Calu3 (cell line): Measurements from ENCODE around the gene ARSG. TPM values are rescaled to one million over a fixed set of nuclear protein-coding genes. Genes with fewer than 3 reads are reported as not detected.
A peak's percentile ranks its signal among the peaks of the same experiment; 100 is the strongest.

Experiments
- BruUV-seq: library from RNA; stranded (reverse); fragments of 400-500 nt; replicated peaks from 2 replicates; lab custom pipeline; 2021; lab: Mats Ljungman, UMichigan
- CTCF ChIA-PET: fragments of 300-600 bp; sonication (Branson Sonifier 250); formaldehyde crosslinking; loops from one replicate; lab custom pipeline; 2022; ENCODE audit warnings: antibody characterized with exemption; lab: Charles Lee
- DNase-seq: peaks from one replicate; pipeline ENCODE4 v3.0.0; 2022
- H3K27ac Mint-ChIP-seq: one replicate; pipeline ENCODE4 v1.8.0; 2022; ENCODE audit warnings: mixed read lengths; ENCODE audit not compliant: unreplicated experiment
- H3K27me3 Mint-ChIP-seq: one replicate; pipeline ENCODE4 v1.8.0; 2022; ENCODE audit warnings: mixed read lengths; ENCODE audit not compliant: unreplicated experiment
- H3K36me3 Mint-ChIP-seq: one replicate; pipeline ENCODE4 v1.8.0; 2022; ENCODE audit warnings: mild to moderate bottlenecking, moderate library complexity, mixed read lengths; ENCODE audit not compliant: insufficient read depth, unreplicated experiment
- H3K4me1 Mint-ChIP-seq: one replicate; pipeline ENCODE4 v1.8.0; 2022; ENCODE audit warnings: mild to moderate bottlenecking, low read depth, mixed read lengths; ENCODE audit not compliant: unreplicated experiment
- H3K4me3 Mint-ChIP-seq: one replicate; pipeline ENCODE4 v1.8.0; 2022; ENCODE audit warnings: mild to moderate bottlenecking, low read depth, moderate library complexity, mixed read lengths; ENCODE audit not compliant: unreplicated experiment
- H3K9me3 Mint-ChIP-seq: one replicate; pipeline ENCODE4 v1.8.0; 2022; ENCODE audit warnings: low read depth, mixed read lengths; ENCODE audit not compliant: unreplicated experiment
- intact Hi-C: fragments of 100-400 bp; cut with micrococcal nuclease; formaldehyde crosslinking; loops from one replicate; pipeline ENCODE4 v1.10.0; 2022; ENCODE audit not compliant: unreplicated experiment
- total RNA-seq: library from RNA; stranded (reverse); gene quantifications from 2 replicates; pipeline ENCODE4 v1.2.3, GENCODE V29; 2022
- TF ChIP-seq, protein P1 (sequence below): fragments of 200-600 bp; IDR thresholded peaks from one replicate; pipeline ENCODE4 v1.8.0; 2022; ENCODE audit warnings: antibody characterized with exemption; ENCODE audit not compliant: unreplicated experiment

ARSG gene
- total RNA-seq, 1 experiment from 2014 or later = 1.4 TPM

DNA sequence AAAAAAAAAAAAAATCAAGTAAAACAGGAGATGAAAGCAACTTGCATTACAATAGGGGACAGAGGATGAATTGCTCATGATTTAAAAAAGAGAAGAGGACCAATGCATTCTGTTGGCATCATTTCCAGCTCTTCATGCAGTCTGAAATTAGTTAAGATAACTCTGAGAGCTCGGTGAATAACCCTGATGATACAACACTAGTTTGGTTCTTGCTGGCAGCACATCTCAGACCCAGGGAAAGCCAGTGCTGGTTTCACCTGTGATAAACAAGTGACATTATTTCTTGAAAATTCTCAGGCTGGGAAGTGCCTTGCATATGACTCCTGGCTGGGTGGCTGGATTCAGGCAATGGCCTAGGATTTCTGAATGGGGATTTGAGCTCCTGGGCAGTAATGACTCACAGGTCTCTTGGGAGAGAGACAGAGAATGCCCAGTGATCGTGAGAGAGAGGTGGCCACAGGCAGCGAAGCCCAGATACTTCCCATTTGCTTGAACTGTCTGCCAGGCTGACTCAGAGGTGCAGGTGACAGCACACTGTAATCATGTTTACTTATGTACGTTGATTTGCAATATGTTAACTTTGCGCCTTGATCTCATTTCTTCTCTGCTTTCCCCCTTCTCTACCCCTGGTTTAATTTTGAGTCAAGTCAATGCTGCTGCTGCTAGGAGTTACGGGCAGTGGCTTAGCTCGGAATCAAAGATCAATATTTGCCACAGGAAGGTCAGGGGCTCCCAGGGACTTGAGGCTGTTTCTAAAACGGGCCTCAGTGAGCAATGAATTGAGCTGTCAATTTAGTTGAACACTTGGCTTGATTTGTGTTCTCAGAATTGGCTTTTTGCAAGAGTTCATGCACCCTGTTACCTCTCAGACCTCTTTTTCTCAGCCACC lies 27.1 kb downstream of the ARSG start:
- Mint-ChIP-seq H3K27ac (no peak overlapping the region), H3K36me3 (peaks cover 12% of the 10 kb centered on the region), H3K4me1 (peaks cover 25% of the 10 kb centered on the region), H3K27me3 (no peaks in the 10 kb centered on the region), H3K9me3 (peaks cover 4% of the 10 kb centered on the region), H3K4me3 (no peak overlapping the region)
- intact Hi-C loops = no loop called here
- CTCF ChIA-PET = interaction anchor here (1.0 to 1.3 kb wide), 3 partner anchors 10 to 81 kb away, joined by 3 to 5 read pairs (median 3); partner anchors contain the start of gene AMZ2
- TF ChIP-seq, protein P1, sequence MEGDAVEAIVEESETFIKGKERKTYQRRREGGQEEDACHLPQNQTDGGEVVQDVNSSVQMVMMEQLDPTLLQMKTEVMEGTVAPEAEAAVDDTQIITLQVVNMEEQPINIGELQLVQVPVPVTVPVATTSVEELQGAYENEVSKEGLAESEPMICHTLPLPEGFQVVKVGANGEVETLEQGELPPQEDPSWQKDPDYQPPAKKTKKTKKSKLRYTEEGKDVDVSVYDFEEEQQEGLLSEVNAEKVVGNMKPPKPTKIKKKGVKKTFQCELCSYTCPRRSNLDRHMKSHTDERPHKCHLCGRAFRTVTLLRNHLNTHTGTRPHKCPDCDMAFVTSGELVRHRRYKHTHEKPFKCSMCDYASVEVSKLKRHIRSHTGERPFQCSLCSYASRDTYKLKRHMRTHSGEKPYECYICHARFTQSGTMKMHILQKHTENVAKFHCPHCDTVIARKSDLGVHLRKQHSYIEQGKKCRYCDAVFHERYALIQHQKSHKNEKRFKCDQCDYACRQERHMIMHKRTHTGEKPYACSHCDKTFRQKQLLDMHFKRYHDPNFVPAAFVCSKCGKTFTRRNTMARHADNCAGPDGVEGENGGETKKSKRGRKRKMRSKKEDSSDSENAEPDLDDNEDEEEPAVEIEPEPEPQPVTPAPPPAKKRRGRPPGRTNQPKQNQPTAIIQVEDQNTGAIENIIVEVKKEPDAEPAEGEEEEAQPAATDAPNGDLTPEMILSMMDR = no peak
- DNase-seq = peak; percentile 54
- BruUV-seq = no TSS peak

DNA sequence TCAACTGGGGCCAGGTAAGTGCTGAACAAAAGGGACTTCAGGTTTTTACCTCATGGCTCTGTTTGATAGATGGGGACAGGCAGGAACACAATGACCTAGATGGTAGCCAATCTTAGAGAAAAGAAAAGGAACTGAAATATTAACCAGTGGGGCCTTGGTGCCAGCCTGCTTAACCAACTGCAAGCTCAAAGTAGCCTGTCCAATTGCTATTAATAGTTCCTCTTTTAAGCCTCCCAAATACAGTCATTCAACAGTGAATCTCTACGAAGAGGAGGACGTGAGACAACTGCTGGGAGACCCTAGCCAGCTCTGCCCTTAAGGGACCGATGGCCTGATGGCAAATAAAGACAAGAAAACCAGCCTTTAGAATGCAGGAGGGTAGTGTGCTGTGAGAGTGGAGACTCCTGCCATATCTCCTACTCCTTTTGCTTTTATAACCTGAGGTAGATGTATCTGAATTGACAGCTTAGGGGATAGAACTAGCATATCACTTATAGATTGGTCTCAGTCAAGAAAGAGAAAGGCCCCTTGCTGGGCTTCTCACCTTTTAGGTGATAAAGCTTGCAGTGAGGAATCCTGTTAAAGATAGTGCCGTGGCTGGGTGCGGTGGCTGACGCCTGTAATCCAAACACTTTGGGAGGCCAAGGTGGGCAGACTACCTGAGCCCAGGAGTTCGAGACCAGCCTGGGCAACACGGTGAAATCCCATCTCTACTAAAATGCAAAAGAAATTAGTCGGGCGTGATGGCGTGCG lies 28.3 kb downstream of the ARSG start:
- CTCF ChIA-PET = no interaction called here
- no peaks in the 10 kb centered on the region for H3K27me3 Mint-ChIP-seq
- H3K4me3 Mint-ChIP-seq = no peak overlapping the region
- no peak overlapping the region for H3K27ac Mint-ChIP-seq
- peaks cover 4% of the 10 kb centered on the region for H3K9me3 Mint-ChIP-seq
- peaks cover 12% of the 10 kb centered on the region for H3K36me3 Mint-ChIP-seq
- BruUV-seq = no TSS peak
- intact Hi-C loops = no loop called here
- H3K4me1 Mint-ChIP-seq = peaks cover 25% of the 10 kb centered on the region
- TF ChIP-seq, protein P1 = no peak
- DNase-seq = no peak

DNA sequence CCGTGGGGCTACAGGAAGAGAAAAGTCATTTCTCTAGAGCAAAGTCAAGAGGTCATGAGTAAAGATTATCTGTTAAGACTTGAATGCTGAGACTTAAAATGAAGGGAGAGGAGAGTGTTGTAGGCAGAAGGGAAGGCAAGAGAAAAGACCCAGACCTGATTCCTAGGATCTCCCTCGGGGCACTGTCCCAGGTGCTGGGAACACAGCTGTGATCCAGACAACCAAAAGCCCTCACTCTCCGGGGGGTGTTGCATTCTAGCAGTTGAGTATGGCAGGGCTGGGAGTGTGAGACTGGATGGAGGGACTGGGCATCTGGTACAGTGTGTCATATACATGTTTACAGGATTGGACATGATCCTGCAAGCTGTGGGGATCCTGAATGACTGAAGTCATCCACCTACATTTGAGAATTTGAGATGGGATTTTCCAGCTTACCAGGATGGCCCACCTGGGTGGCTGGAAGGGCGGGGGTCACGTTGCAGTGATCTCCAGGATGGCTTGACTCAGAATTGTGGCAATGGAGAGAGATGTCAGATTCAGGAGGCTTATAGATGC lies 29.1 kb downstream of the ARSG start:
- no TSS peak for BruUV-seq
- peaks cover 7% of the 10 kb centered on the region for H3K36me3 Mint-ChIP-seq
- peaks cover 18% of the 10 kb centered on the region for H3K4me1 Mint-ChIP-seq
- no peak overlapping the region for H3K27ac Mint-ChIP-seq
- TF ChIP-seq, protein P1 = no peak
- H3K27me3 Mint-ChIP-seq = no peaks in the 10 kb centered on the region
- no peak overlapping the region for H3K4me3 Mint-ChIP-seq
- intact Hi-C loops = no loop called here
- no peak for DNase-seq
- CTCF ChIA-PET = no interaction called here
- H3K9me3 Mint-ChIP-seq = peaks cover 4% of the 10 kb centered on the region

DNA sequence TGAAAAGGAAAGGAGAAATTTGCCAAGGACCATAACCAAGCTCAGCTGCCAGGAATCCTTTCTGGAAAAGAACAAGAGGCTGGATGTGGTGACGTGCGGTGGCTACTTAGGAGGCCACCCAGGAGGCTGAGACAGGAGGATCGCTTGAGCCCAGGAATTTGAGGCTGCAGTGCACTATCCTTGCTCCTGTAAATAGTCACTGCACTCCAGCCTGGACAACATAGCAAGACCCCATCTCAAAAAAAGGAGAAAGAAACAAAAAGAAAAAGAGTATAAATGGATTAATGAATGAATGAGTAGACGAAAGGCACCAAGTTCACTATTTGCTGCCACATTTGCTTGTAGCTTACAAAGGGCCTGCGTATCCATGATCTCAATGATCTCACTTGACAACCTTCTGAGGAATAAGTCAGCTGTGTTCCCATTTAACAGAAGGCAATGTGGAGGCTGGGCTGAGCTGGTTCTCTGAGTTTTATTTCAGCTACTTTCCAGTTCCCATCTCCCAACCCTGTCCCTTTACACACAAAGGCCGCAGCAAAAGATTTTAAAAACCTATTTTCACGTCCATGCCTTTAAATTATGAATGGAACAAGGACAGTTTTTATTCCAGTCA lies 29.8 kb downstream of the ARSG start:
- TF ChIP-seq, protein P1 = no peak
- H3K27me3 Mint-ChIP-seq = peaks cover 6% of the 10 kb centered on the region
- intact Hi-C loops = no loop called here
- no peak overlapping the region for H3K27ac Mint-ChIP-seq
- peaks cover 4% of the 10 kb centered on the region for H3K36me3 Mint-ChIP-seq
- H3K4me1 Mint-ChIP-seq = peaks cover 15% of the 10 kb centered on the region
- peaks cover 3% of the 10 kb centered on the region for H3K9me3 Mint-ChIP-seq
- no TSS peak for BruUV-seq
- H3K4me3 Mint-ChIP-seq = no peak overlapping the region
- DNase-seq = no peak
- CTCF ChIA-PET = no interaction called here
